Esophagus (tissue), 2 donors: Measurements from ENCODE around the gene FBXW11. TPM values are rescaled to one million over a fixed set of nuclear protein-coding genes. Genes with fewer than 3 reads are reported as not detected.
"Not testable (repeated sequence)": the region's sequence is repeated elsewhere in the genome, so short reads cannot be mapped to it uniquely, and the experiment has no call there.

ENCODE experiments used
- H3K27ac ChIP-seq, 2 donors: one replicate each; pipeline ENCODE4 v1.5.1; 2013; ENCODE audit warnings: low read depth in 2 of 2, mild to moderate bottlenecking in 2 of 2, inconsistent platforms in 1 of 2, low read length in 1 of 2, moderate library complexity in 1 of 2
- H3K27me3 ChIP-seq, 2 donors: one replicate each; pipeline ENCODE4 v1.6.1; 2013; ENCODE audit warnings: low read length in 2 of 2, control low read depth in 1 of 2, mild to moderate bottlenecking in 1 of 2; ENCODE audit not compliant: insufficient read depth in 2 of 2, control insufficient read depth in 1 of 2
- H3K36me3 ChIP-seq, 2 donors: one replicate each; pipeline ENCODE4 v1.6.1; 2013; ENCODE audit warnings: low read length in 1 of 2; ENCODE audit not compliant: control insufficient read depth in 2 of 2, insufficient read depth in 2 of 2
- H3K4me1 ChIP-seq, 2 donors: one replicate each; pipeline ENCODE4 v1.6.1; 2013; ENCODE audit warnings: low read length in 1 of 2; ENCODE audit not compliant: control insufficient read depth in 2 of 2, insufficient read depth in 2 of 2
- H3K4me3 ChIP-seq, 2 donors: one replicate each; pipeline ENCODE4 v1.5.1; 2013; ENCODE audit warnings: low read length in 2 of 2, mild to moderate bottlenecking in 2 of 2, low read depth in 1 of 2, moderate library complexity in 1 of 2
- H3K9me3 ChIP-seq, 2 donors: one replicate each; pipeline ENCODE4 v1.6.1; 2013; ENCODE audit warnings: mild to moderate bottlenecking in 2 of 2, low read depth in 1 of 2, low read length in 1 of 2, moderate library complexity in 1 of 2; ENCODE audit not compliant: control insufficient read depth in 2 of 2, insufficient read depth in 1 of 2
- WGBS, 2 donors: extraction: QIAGEN DNeasy Blood & Tissue Kit; methylation state at CpG; one replicate each; pipeline ENCODE4 v1.1.7; 2013; 5-methylcytosine and 5-hydroxymethylcytosine counted together
- polyA plus RNA-seq, 2 donors: library from polyadenylated mRNA; stranded (reverse); fragments of 200-250 nt; gene quantifications; one replicate each; pipeline ENCODE4 v1.2.3, GENCODE V29; 2013
- donor health status: healthy with polysubstance abuse.
- donor health status: Bipolar disorder and iron deficiency.

FBXW11 gene
- polyA plus RNA-seq, 2 donors: 8.9 to 17.4 TPM

GRCh38 chr5:171953860-171954701 is 52.4 kb downstream of the FBXW11 start:
- no peak overlapping the region for H3K4me3 ChIP-seq
- H3K9me3 ChIP-seq: no peaks in the 10 kb centered on the region
- peaks cover 6 to 8% of the 10 kb centered on the region in 2 donors for H3K4me1 ChIP-seq
- H3K36me3 ChIP-seq: no peaks in the 10 kb centered on the region
- no peaks in the 10 kb centered on the region for H3K27me3 ChIP-seq
- no peak overlapping the region for H3K27ac ChIP-seq
- WGBS, 2 donors: 62 to 65% methylated on average over 2 of the region's 2 CpGs

- peaks cover 0 to 2% of the 10 kb centered on the region in 2 donors for H3K4me1 ChIP-seq
- H3K4me3 ChIP-seq: no peak overlapping the region
- H3K36me3 ChIP-seq: no peaks in the 10 kb centered on the region
- WGBS, 2 donors: 79 to 81% methylated on average over 5 of the region's 5 CpGs
- H3K27ac ChIP-seq: no peak overlapping the region
- no peaks in the 10 kb centered on the region for H3K9me3 ChIP-seq
- no peaks in the 10 kb centered on the region for H3K27me3 ChIP-seq
Observed at GRCh38 chr5:171952021-171952420, 54.4 kb downstream of the FBXW11 start.

- H3K9me3 ChIP-seq: no peaks in the 10 kb centered on the region
- H3K36me3 ChIP-seq: no peaks in the 10 kb centered on the region
- no peak overlapping the region for H3K4me3 ChIP-seq
- no peak overlapping the region for H3K27ac ChIP-seq
- H3K27me3 ChIP-seq: no peaks in the 10 kb centered on the region
- no peaks in the 10 kb centered on the region for H3K4me1 ChIP-seq
- WGBS, 2 donors: 72 to 74% methylated on average over 4 of the region's 4 CpGs
Observed at GRCh38 chr5:171951218-171951617, 55.2 kb downstream of the FBXW11 start.

GRCh38 chr5:171946000-171946781 is 60.2 kb downstream of the FBXW11 start:
- no peaks in the 10 kb centered on the region for H3K9me3 ChIP-seq
- no peak overlapping the region for H3K4me3 ChIP-seq
- H3K36me3 ChIP-seq: no peaks in the 10 kb centered on the region
- no peaks in the 10 kb centered on the region for H3K4me1 ChIP-seq
- WGBS, 2 donors: 94 to 98% methylated on average over 3 of the region's 3 CpGs
- no peak overlapping the region for H3K27ac ChIP-seq
- H3K27me3 ChIP-seq: no peaks in the 10 kb centered on the region

- H3K27ac ChIP-seq: no peak overlapping the region
- WGBS, 2 donors: 53 to 61% methylated on average over 4 of the region's 4 CpGs
- no peaks in the 10 kb centered on the region for H3K36me3 ChIP-seq
- H3K27me3 ChIP-seq: no peaks in the 10 kb centered on the region
- H3K4me3 ChIP-seq: no peak overlapping the region
- no peaks in the 10 kb centered on the region for H3K4me1 ChIP-seq
- H3K9me3 ChIP-seq: no peaks in the 10 kb centered on the region
Observed at GRCh38 chr5:171945476-171945875, 61.0 kb downstream of the FBXW11 start.

GRCh38 chr5:171945066-171945465 is 61.4 kb downstream of the FBXW11 start:
- no peaks in the 10 kb centered on the region for H3K4me1 ChIP-seq
- 54 to 58% methylated on average over 2 of the region's 2 CpGs for WGBS, 2 donors
- H3K27me3 ChIP-seq: no peaks in the 10 kb centered on the region
- H3K9me3 ChIP-seq: no peaks in the 10 kb centered on the region
- H3K27ac ChIP-seq: no peak overlapping the region
- no peaks in the 10 kb centered on the region for H3K36me3 ChIP-seq
- H3K4me3 ChIP-seq: no peak overlapping the region

- H3K4me1 ChIP-seq, H3K36me3 ChIP-seq, H3K4me3 ChIP-seq, H3K9me3 ChIP-seq, H3K27ac ChIP-seq, H3K27me3 ChIP-seq: not testable (repeated sequence)
- 50 to 64% methylated on average over 3 to 4 of the region's 6 CpGs for WGBS, 2 donors
Observed at GRCh38 chr5:171942112-171942516, 64.3 kb downstream of the FBXW11 start.

- WGBS, 2 donors: 46 to 70% methylated on average over 1 of the region's 1 CpG
- not testable (repeated sequence) for H3K27me3 ChIP-seq, H3K9me3 ChIP-seq, H3K4me1 ChIP-seq, H3K27ac ChIP-seq, H3K36me3 ChIP-seq, H3K4me3 ChIP-seq
Observed at GRCh38 chr5:171941675-171942074, 64.8 kb downstream of the FBXW11 start.

GRCh38 chr5:171941275-171941674 is 65.2 kb downstream of the FBXW11 start:
- not testable (repeated sequence) for H3K9me3 ChIP-seq, H3K36me3 ChIP-seq, H3K27me3 ChIP-seq, H3K27ac ChIP-seq, H3K4me1 ChIP-seq, H3K4me3 ChIP-seq
- WGBS, 2 donors: 73 to 79% methylated on average over 2 of the region's 5 CpGs
